NK-92 (cell line): Measurements from ENCODE around the gene SIK3.

Experiments used
- DNase-seq: peaks from one replicate; lab custom pipeline; 2025; ENCODE audit not compliant: unreplicated experiment; lab: John Stamatoyannopoulos, UW

SIK3 gene

GRCh38 chr11:117110294-117110950, 12.2 kb upstream of the SIK3 start:
- DNase-seq, result no peak

DNA sequence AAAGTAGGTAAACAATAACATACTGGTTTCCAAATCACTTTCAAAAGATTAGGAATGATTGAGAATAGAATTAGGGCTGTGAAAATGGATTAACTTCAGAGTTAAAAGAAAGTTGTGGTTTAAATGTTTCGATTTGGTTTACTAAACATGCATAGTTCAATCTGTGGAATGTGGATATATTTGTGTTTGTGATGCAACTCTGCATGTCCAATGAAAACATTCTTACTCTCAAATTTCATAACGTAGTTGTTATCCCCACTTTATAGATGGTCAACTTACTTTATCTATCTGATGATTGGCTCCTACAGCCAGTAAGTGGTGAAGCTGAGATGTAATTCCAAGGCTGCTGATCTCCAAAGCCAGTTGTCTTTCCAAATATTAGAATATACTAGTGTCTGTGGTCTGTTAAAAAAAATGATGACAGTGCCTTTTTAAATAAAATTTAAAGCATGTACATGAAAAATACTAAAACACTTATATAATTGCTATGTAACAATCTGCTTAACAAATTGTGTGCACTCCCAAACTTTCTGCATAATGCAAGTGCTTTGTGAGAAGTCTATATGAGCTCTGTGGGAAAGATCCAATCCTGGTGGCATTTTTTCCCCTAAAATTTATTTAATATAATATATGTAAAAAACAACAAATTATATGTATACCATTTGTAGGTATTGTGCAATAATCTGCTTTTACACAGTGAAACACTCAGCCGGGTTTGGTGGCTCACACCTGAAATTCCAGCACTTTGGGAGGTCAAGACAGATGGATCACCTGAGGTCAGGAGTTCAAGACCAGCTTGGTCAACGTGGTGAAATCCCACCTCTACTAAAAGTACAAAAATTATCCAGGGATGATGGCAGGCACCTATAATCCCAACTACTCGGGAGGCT, 9.7 kb upstream of the SIK3 start:
- no peak for DNase-seq

DNA sequence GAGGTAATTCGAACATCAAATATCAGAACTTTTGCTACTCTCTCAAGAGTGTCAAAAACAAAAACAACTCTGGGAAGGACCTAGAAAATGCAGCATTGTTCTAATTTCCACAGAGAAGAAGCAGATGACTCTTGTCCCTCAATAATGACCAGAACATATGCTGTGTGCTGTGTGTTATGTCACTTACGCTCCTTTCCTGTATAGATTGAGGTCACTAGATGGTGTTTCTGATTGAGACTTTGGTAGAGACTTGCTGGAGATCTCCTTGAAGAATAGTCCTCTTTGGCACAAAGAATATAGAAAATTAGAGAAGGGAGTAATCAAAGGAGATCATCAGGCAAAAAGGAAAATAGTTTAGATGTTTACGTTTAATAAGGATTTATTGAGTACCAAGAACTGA, 2.3 kb upstream of the SIK3 start:
- no peak for DNase-seq

- DNase-seq, result no peak
Measured at GRCh38 chr11:117099696-117100095, 1.5 kb upstream of the SIK3 start.

DNA sequence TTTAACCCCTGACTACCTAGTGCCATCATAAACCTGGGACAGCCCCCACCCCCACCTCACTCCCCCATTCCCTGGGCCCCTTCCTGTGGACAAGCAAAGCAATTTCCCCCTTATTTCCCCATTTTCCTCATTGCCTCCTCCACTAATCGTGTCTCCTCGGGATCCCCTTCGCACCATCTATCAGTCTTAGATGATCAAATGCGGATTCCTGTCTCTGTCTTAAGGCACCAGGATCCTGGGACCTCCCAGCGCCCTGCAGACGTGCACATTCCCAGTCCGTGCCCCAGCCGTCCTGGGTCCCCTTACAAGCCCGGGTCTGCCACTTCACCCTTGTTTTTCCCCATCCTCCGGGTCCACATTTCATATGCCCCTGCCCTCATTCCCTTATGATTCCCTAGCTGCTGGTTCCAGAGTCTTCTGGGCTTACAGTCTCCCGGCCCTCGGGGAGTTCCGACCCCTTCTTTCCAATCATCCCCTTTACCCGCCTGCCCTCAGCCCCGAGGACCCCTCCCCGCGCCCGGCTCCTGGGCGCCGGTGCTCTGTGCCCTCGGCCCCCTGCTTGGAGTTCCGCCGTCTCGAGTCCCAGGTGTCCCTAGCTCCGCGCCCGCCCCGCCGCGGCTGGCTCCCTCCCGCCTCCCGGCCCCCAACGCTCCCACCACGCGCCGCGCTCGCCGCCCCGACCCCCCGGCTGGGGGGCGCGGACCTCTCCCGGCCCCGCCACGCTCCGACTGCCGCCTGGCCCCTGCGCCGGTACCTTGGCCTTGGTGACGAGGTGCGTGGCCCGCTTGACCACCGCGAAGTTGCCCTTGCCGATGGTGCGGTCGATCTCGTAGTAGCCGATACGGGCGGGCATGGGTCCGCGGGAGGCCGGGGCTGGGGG, 599 bp downstream of the SIK3 start:
- no peak for DNase-seq

DNA sequence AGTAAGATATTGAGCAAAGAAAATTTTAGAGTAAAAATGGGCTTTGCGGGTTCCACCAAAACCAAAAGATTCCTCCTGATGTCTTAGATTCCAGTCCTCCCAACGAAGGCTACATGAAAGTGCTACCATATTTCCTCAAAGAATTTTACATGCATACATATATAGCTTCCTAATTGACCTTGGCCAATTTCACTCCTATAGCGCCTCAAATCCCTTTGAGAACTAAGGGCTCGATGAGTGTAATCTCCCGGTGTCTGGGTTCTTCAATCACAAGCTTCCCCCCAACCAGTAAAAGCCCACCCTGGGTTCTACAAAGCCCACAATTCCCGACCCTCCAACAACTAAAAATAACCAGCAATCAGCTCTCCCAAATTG, 1.2 kb downstream of the SIK3 start:
- DNase-seq, result no peak

DNA sequence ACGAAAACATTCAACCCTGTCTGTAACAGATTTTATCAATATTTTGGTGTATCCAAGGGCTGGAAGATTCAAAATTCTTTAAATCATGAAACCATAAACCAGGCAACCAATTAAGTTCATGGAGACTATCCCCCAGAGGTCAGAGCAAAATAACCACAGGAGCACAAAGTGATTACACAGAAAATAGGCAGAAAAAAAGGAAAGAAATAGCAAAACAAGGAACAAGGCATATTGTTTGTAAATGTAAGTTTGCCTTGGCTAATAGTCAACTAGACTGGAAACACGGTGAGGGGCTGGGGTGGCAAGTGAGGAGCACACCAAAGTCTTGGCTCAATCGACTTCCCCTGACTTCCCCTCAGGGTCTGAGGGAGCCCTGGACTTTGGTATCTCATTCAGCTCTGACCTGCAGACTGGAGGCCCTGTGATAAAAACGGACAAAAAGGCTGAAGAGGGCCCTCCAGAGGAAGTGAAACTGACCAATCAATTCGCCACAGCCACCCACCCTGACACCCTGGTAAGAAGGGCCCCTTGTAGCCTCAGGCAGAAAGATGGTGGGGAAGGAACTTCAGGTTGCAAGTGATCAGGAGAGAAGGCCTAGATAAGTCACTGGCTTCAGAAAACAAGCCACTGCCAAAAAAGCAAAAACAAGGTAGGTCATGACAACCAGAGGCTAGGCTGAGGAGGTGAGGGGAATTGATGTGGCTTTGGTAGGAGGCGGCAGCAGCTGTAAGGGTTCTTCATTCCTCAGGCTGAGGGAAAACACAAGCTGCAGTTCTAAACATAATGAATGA, 1.8 kb downstream of the SIK3 start:
- DNase-seq, result no peak

- no peak for DNase-seq
Measured at GRCh38 chr11:117095284-117096161, 2.7 kb downstream of the SIK3 start.

DNA sequence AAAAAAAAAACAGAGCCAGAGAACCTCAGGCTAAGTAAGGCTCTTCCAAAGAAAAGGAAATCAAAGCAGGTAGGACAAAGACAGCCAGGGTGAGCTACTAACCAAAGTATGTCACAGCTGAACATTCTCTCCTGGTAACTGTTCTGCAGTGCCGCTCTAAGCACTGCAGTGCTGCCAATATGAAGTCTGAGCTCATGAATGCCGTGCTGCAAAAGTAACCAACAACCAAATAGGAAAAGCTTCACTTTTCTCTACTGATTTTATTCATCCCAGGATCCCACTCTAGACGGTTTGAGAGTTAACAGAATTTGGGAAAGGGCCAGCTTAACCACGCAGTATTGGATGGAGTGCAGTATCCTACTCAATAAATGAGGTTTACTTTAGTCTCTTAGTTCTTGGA, 3.5 kb downstream of the SIK3 start:
- no peak for DNase-seq

DNA sequence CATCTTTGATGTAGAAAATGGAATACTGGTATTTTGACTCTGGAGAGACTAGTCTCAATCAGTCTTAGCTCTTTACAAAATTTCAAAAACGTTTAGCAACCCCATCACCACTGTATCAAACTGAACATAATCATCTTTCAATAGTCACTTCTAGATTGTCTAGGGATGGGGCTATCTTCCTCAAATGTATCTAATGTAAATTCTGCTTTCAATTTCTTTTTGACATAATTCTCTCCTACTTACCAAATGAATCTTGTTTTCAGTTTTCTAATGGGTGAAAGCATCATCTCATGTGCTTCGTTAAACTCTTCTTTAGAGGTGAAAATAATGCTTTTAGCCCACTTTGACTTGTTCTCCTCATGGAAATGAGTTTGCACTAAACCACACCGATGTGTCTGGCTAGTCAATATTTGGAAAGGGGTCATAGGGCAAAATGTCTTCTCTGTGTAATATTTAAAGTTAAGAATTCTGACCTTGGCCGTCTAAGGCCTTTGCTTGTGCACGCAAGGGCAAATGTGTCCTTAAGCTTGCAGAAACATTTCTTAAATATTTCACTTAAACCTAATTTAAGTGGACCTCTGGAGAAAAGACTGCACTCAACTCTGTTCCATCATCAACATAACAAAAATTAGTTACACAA, 5.2 kb downstream of the SIK3 start:
- DNase-seq, result no peak

DNA sequence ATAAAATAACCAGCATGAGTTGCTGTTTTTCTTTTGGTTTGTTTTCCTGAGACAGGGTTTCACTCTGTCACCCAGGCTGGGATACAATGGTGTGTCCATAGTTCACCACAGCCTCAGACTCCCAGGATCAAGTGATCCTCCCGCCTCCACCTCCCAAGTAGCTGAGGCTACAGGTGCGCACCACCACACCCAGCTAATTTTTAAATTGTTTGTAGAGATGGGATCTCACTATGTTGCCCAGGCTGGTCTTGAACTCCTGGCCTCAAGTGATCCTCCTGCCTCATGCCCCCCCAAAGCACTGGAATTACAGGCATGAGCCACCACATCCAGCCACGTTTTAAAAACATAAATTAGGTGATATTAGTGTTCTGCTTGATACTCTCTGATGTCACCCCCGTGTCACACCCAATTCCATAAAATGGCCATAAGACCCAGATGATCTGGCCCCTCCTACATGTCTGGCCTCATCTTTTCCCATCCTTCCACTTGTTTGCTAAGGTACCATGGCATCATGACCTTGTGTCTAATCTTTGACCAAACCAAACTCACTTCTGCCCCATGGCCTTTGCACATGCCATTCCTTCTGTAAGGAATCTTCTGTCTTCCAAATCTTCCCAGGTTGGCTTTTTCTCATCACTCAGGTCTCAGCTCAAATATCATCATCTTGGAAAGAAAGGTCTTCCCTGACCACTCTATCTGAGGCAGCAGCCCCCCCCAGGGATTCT, 6.3 kb downstream of the SIK3 start:
- no peak for DNase-seq

GRCh38 chr11:117090111-117090706, 8.0 kb downstream of the SIK3 start:
- DNase-seq, result no peak

DNA sequence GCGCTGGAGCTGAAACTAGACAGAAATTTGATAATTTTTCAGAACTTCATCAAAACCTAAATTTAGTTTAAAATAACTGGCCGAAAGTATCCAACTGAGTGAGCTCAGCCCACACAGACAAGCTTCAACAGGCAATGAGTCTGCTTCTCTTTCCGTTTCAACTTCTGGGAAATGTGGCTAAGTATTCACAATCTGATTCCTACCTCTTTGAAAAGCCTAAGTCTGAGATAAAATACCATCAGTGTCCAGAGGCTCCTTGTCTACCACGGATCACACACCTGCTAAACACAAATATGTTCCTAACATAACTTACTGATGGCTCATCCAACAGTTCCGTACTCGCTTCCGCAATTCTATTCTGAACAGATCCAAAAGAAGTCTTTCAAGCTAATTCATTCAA, 8.5 kb downstream of the SIK3 start:
- DNase-seq, result no peak

GRCh38 chr11:117087446-117087845, 10.8 kb downstream of the SIK3 start:
- no peak for DNase-seq

- no peak for DNase-seq
Measured at GRCh38 chr11:117084992-117085391, 13.2 kb downstream of the SIK3 start.

GRCh38 chr11:117083011-117083935, 15.0 kb downstream of the SIK3 start:
- no peak for DNase-seq

- DNase-seq, result no peak
Measured at GRCh38 chr11:117081908-117082307, 16.3 kb downstream of the SIK3 start.
